SK-N-SH (cell line): ENCODE measurements around the gene CACNA1D.

Experiments used
- EP300 ChIP-seq, 2 experiments: IDR thresholded peaks; 2 replicates each; pipeline versions ENCODE4 v1.4.0 to v1.6.1; 2012; ENCODE audit warnings: borderline replicate concordance in 1 of 2, low read depth in 1 of 2, low read length in 1 of 2
- POLR2AphosphoS5 ChIP-seq: IDR thresholded peaks from 2 replicates; pipeline ENCODE4 v1.6.1; 2012; ENCODE audit warnings: low read depth, low read length
- RCOR1 ChIP-seq: fragments of 150-350 bp; IDR thresholded peaks from 2 replicates; pipeline ENCODE4 v1.6.1; 2017; ENCODE audit warnings: antibody characterized with exemption, low read length
- SIN3A ChIP-seq: IDR thresholded peaks from 2 replicates; pipeline ENCODE4 v1.6.1; 2012; ENCODE audit warnings: low read depth, mild to moderate bottlenecking, low read length, moderate library complexity, borderline replicate concordance
- TF ChIP-seq, protein P1 (sequence below): IDR thresholded peaks from 2 replicates; pipeline ENCODE4 v1.4.0; 2012; ENCODE audit warnings: low read depth, borderline replicate concordance
- TF ChIP-seq, protein P2 (sequence below): fragments of 200-600 bp; sonication (generic); IDR thresholded peaks from 2 replicates; pipeline ENCODE4 v1.6.1; 2017; ENCODE audit warnings: antibody characterized with exemption, mild to moderate bottlenecking, moderate library complexity
- TF ChIP-seq, protein P3 (sequence below): IDR thresholded peaks from 2 replicates; pipeline ENCODE4 v1.4.0; 2012; ENCODE audit warnings: low read depth

DNA sequence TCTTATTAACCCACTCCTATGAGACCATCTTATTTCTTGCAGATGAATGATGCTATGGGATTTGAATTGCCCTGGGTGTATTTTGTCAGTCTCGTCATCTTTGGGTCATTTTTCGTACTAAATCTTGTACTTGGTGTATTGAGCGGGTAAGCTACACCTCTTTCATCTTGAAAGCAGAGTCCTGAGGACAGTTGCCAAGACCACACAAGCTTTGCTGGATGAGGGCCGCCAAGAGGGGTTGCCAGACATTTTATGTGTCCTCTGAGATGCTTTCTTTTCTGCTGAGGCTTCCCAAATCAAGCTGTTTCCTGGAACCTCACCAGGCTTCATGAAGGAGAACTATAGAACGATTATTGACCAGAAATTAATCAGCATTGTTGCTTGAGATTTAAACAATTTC lies 178.6 kb downstream of the CACNA1D start:
- no peak for TF ChIP-seq EP300 (IDR thresholded peaks at IDR 0.05; ENCODE audit: borderline replicate concordance in 1 of 2, low read depth in 1 of 2, low read length in 1 of 2)
- TF ChIP-seq POLR2AphosphoS5, result no peak
- no peak for TF ChIP-seq SIN3A
- no peak for TF ChIP-seq RCOR1
- TF ChIP-seq, protein P1, sequence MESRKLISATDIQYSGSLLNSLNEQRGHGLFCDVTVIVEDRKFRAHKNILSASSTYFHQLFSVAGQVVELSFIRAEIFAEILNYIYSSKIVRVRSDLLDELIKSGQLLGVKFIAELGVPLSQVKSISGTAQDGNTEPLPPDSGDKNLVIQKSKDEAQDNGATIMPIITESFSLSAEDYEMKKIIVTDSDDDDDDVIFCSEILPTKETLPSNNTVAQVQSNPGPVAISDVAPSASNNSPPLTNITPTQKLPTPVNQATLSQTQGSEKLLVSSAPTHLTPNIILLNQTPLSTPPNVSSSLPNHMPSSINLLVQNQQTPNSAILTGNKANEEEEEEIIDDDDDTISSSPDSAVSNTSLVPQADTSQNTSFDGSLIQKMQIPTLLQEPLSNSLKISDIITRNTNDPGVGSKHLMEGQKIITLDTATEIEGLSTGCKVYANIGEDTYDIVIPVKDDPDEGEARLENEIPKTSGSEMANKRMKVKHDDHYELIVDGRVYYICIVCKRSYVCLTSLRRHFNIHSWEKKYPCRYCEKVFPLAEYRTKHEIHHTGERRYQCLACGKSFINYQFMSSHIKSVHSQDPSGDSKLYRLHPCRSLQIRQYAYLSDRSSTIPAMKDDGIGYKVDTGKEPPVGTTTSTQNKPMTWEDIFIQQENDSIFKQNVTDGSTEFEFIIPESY, result no peak
- TF ChIP-seq, protein P2, sequence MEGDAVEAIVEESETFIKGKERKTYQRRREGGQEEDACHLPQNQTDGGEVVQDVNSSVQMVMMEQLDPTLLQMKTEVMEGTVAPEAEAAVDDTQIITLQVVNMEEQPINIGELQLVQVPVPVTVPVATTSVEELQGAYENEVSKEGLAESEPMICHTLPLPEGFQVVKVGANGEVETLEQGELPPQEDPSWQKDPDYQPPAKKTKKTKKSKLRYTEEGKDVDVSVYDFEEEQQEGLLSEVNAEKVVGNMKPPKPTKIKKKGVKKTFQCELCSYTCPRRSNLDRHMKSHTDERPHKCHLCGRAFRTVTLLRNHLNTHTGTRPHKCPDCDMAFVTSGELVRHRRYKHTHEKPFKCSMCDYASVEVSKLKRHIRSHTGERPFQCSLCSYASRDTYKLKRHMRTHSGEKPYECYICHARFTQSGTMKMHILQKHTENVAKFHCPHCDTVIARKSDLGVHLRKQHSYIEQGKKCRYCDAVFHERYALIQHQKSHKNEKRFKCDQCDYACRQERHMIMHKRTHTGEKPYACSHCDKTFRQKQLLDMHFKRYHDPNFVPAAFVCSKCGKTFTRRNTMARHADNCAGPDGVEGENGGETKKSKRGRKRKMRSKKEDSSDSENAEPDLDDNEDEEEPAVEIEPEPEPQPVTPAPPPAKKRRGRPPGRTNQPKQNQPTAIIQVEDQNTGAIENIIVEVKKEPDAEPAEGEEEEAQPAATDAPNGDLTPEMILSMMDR, result no peak
- TF ChIP-seq, protein P3, sequence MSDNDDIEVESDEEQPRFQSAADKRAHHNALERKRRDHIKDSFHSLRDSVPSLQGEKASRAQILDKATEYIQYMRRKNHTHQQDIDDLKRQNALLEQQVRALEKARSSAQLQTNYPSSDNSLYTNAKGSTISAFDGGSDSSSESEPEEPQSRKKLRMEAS, result no peak
